GM19467 (cell line): ENCODE data around the gene MOCS1.

Experiments
- ATAC-seq: cut with Tn5 transposase; IDR thresholded peaks from one replicate; pipeline ENCODE4 v1.9.1; 2021; ENCODE audit warnings: mild to moderate bottlenecking, moderate library complexity; ENCODE audit not compliant: unreplicated experiment

Gene MOCS1

DNA sequence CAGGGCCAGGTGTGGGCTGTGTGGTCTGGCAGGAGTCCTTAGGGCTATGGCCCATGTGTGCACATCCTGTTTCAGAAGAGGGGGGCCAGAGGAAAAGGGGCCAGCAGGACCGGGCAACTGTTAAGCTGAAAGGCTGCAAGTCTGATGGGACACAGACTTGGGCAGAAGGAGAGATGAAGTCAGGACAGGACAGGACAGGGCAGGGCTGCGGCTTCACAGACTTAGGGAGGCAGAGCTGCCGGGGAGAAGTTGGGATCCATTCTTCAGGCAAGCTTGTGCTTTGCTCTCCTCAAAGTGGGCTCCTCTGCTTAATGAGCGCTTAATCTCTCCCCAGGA is 28.7 kb downstream of the MOCS1 start:
- no peak for ATAC-seq

DNA sequence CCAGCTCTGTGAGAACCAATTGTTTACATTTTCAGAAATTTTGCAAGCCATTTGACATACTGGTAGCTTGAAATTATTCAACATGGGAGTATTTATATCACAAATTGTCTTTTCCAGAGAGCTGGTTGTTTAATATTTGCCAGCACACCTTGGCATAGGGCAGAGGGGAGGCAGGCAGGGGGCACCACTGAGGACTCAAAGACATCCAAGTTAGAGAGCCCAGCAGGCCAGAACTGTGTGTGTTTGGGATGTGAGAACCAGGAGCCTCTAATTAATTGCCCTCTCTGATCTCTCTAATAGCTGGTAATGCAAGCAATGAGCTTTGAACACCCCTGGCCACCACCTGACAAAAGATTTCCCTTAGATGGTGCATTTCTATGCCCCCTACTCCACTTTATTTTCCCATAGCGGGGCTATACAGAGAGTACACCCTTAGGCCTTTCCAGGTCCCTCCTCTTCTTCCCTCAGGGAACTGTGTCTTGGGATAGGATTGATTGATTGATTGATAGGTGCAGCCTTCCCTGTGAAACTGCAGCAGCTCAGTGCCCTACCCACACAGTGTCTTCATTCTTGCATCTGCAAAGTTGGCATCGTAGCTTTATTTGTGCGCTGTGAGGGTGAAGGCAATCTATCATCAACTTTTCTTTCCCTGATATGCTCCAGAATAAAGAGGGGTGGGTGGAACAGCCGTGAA is 29.2 kb downstream of the MOCS1 start:
- no peak for ATAC-seq

GRCh38 chr6:39903656-39904055 is 30.6 kb downstream of the MOCS1 start:
- ATAC-seq: no peak

DNA sequence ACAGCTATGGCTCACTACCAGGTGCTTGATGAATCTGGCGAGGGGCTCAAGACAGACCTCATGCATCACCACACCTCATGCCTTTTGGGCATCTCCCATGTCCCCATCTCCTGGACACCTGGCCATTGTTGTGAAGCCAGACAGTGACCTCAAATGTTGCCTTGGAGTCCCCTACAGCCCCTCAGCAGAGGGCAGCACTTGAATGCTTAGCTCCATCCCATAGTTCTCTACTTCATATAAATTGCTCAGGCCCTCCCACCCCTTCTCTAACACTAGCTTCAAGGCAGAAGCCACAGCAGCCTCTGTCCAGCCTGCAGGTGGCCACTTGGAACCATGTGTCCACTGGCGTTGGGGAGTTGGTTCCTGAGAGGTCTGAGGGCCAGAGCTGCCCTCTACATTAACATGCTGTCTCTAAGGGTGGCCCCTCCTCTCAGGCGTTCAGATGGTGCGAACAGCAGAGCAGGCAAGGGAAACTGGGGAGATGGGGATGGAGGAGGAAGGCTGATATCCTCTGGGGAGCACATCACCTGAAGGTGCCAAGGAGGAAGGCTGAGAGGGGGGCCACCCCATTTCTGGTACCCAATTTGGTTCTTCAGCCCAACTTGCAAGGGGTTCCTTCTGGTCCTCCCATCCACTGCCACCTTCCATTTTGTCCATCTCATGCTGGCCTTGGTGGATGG is 31.3 kb downstream of the MOCS1 start:
- ATAC-seq: no peak

DNA sequence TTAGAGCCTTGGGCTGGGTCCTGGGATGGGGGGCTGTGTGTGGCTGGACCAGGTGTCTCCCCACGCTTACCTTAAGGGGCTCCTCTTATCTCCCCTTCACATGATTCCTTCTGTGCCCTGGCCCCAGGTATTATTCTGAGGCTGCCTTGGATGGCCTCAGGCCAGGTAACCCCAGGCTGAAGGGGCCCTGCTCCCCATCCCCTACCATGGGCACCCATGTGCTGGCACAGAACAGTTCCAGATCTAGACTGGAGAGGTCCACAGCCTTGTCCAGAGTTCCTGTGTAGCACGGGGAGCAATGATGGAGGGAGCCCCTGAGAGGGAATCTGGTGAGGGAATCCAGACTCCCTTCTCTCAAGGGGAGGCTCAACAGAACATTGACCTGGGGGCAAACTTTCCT is 32.1 kb downstream of the MOCS1 start:
- no peak for ATAC-seq

- ATAC-seq: no peak
Measured at GRCh38 chr6:39901670-39902069, 32.6 kb downstream of the MOCS1 start.

DNA sequence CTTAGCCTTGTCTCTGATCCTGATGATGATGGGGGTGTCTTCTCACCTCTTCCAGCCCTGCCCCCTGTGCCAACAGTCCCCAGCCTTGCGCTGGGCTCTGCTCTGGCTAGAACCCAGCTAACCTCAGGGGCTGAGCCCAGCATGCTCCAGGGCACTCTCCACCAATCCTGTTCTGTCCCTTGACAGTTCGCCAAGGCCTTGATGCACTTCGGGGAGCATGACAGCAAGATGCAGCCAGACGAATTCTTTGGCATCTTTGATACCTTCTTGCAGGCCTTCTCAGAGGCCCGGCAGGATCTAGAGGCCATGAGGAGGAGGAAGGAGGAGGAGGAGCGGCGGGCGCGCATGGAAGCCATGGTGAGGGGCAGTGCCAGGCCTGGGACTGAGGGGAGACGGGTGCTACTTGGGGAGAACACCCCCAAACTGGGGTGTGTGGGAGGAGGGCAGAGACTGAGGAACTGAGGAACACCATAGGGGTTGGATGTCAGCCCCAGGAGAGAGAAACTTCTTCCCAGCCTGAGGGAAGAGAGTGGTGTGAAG is 33.1 kb downstream of the MOCS1 start:
- ATAC-seq: no peak

DNA sequence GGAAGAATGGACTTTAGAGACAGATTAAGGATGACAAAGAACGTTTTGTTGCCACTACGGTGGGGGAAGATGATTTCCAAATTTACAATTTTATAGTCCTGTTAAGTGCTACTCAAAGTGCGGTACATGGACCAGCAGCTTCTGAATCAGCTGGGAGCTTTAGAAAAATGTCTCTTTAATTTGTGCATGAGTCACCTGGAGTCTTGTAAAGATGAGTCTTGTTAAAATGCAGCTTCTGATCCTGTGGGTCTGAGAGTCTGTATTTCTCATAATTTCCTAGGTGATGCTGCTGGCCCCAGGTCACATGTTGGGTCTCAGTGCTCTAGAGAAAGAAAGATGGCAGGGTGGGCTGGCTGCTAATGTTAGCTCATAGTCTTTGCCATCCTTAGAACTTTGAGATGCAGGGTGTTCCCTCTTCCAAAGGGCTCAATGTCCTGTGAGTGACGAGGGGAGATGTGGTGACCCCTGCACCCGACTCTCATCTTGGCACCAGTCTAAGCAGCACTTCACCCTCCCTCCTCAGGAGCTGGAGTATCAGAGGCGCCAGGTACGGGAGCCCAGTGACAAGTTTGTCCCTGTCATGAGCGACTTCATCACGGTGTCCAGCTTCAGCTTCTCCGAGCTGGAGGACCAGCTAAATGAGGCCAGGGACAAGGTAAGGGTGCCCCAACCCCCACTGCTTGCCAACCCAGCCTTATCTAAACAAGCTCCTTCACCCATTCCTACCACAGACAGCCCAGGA is 34.5 kb downstream of the MOCS1 start:
- no peak for ATAC-seq

- ATAC-seq: no peak
Measured at GRCh38 chr6:39898625-39899024, 35.6 kb downstream of the MOCS1 start.

- no peak for ATAC-seq
Measured at GRCh38 chr6:39897698-39898097, 36.6 kb downstream of the MOCS1 start.

DNA sequence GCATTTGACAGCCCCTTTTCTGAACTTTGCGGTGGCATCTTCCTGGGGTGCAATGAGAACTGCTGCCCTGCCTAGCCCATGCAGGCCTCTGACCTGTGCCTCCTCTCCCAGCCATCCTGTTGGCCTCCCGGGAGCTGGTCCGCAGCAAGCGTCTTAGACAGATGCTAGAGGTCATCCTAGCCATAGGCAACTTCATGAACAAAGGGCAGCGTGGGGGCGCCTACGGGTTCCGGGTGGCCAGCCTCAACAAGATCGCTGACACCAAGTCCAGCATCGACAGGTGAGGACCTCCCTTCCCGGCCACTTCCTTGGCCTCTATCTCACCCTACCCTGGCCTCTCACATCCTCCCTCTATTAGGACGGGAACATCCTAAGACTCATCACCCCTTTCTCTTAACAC is 37.6 kb downstream of the MOCS1 start:
- no peak for ATAC-seq

DNA sequence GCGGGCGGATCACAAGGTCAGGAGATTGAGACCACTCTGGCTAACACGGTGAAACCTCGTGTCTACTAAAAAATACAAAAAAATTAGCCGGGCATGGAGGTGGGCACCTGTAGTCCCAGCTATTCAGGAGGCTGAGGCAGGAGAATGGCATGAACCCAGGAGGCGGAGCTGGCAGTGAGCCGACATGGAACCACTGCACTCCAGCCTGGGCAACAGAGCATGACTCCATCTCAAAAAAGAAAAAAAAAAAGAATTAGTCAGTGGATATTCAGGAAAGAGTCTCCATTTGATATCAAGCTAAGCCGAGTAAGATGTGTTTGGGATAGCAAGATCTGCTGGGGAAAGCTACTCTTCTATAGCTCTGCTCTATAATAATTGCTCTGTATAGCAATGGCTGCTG is 41.0 kb downstream of the MOCS1 start:
- ATAC-seq: no peak

DNA sequence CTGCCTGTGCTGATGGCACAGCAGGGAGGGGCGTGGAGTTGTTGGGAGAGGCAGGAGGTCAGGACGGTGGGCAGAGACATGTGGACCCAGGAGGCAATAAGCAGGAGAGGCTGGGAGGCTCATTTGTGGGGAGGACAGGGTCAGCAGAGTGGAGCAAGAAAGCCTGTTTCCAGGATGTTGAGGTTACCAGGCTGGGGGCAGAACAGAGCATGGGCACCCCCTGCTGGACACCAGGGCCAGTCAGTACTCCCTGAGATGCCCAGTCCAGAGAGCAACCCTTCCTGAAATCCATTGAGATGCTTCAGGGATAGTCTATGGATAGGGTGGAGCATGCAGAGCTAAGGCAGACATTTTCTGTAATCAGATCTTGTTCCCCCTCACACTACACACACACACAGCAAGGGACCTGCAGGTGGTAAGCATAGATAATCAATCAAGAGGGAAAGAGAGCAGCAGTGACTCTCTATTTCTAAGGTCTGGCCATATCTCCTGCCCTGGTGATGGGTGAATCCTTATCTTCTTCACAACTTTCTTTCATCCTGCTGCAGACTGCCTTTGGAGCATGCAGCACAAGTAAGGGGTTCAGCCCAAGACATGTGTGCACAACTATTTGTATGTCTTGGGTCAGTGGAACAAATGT is 41.7 kb downstream of the MOCS1 start:
- ATAC-seq: no peak

GRCh38 chr6:39891976-39892375 is 42.3 kb downstream of the MOCS1 start:
- no peak for ATAC-seq

- ATAC-seq: no peak
Measured at GRCh38 chr6:39891353-39891752, 42.9 kb downstream of the MOCS1 start.

DNA sequence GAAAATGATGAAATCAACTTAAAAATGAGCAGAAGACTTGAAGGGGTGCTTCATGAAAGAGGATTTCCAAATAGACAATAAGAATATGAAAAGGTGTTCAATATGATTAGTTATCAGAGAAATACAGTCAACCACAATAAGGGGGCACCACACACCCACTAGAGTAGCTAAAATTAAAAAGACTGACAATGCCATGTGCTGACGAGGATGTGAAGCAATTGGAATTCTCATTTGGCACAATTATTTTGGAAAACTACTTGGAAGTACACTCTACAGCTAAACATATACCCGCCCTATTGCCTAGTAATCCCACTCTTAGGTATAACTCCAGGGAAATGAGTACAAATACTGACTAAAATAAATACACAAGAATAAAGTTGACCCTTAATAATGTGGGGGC is 45.0 kb downstream of the MOCS1 start:
- no peak for ATAC-seq

DNA sequence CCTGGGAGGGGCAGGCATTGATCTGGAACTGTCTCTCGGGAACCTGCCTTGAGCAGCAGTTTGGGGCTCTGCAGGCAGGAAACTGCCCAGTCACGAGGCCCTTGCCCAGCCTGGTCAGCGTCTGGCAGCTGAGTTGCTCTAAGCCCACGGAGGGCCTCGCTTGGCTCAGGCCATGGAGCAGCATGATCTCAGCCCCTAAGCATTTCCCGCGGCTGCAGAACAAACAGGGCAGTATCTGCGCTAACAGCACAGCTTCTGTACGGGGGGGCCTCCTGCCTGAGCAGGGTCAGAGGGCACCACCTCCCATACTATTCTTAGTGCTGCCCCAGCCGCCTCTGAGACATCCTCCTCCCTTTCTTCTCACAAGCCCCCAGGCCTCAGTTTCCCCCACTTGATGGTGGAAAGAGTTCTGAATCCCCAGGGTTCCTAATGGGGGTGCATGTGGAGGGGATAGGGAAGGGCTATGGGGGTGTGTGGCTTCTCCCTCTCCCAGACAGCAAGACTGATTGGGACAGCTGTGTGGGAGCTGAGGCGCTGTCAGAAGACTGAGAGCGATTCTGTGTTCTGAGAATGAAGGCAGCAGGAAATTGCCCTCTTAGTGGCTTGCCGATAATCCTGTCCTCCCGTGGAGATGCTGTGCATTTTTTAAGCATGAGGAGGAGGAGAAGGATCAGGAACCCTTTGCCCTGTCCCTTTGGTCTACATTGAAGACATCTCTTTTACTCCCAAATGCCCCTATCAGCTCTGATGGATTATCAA is 46.4 kb downstream of the MOCS1 start:
- ATAC-seq: no peak

DNA sequence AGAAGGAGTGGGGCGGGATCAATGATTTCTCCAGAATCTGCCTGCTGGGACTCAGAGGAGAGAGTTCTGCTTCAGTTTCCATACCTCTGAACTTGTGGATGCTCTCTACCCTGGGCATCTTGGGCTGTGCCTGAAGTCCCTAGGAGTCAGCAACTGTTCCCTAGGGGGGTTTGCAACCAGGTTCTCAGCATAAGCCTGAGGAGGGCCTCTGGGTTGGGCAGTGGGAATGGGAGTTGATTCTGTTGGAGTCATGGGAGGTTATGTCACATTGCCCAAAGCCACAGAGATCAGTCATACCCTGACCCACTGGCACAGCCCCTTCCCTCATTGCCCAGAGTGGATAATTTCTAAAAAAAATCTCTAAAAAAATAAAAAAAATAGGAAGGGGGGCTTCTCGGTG is 47.4 kb downstream of the MOCS1 start:
- no peak for ATAC-seq

DNA sequence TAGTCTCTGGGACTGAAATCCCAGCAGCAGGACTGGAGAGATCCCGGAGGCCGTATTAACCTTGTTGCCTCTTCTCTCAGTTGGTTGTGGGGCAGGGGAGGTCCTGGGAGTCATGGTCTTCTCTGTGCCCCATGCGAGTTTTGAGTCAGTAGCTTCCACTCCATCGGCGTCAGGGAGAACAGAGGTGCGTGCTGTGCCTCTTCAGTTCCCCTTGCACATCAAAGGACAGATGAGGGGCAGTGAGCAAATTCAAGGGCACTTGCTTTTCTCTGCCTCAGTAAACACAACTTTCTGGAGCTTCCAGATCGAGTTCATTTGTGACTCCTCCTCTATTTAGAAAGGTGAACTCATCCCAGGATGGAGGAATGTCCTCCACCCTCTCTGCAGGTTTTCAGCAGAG is 48.6 kb downstream of the MOCS1 start:
- no peak for ATAC-seq

GRCh38 chr6:39884696-39885095 is 49.6 kb downstream of the MOCS1 start:
- ATAC-seq: no peak

GRCh38 chr6:39882531-39882899 is 51.7 kb downstream of the MOCS1 start:
- no peak for ATAC-seq
